A172 (cell line): ENCODE data around the gene SYCP2L. TPM values are rescaled to one million over a fixed set of nuclear protein-coding genes. Genes with fewer than 3 reads are reported as not detected.
A peak's percentile ranks its signal among the peaks of the same experiment; 100 is the strongest.

Source experiments
- DNase-seq: peaks from one replicate; pipeline ENCODE4 v3.0.0-alpha.2; 2015; ENCODE audit warnings: low spot score
- total RNA-seq: library from RNA; depleted of rRNA; stranded (reverse); fragments of >200 nt; shearing (Covaris generic); gene quantifications from 2 replicates; pipeline ENCODE4 v1.2.3, GENCODE V29; 2014; rRNA removed

SYCP2L gene
- total RNA-seq, 1 experiment from 2014 or later, result 0.07 TPM

DNA sequence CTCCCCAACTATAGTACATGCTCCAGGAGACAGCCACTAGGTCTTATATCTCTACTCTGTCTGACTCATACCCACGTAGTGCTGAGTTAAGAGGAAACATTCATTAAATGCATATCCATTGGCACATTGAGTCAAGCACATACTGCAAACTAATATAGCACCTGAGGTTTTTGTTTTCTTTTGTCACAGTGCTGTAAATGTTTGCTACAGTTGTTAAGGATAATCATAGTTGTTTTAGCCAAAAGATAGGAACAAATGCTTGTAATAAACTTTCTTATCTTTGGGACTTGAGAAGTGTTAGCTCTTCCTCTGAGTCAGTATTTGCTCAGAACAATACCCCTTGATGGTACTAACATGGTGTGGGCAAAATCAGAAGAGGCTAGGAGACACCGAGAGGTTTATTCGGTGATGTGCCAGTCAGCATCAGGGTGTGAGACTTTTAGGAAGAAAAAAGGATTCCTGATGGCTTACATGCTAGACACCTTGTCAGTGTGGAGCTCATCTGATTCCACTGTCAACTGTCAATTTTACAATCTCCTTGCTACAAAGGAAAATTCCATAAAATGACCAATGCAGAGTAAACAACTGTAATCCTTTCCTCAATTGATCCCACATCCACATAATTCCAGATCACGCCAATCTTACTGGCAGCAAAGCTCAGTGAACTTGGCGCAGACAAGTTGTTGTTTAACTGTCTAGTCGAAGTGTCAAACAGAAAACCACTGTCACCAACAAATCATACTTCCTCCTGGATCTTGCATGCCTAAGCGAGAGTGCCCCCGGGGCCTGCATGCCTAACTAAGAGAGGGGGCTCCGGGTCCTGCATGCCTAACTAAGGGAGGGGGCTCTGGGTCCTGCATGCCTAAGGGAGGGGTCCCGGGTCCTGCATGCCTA lies 121.1 kb downstream of the SYCP2L start:
- DNase-seq, result peak; percentile 76

- DNase-seq, result no peak
Measured at GRCh38 chr6:11008821-11009220, 122.0 kb downstream of the SYCP2L start.

DNA sequence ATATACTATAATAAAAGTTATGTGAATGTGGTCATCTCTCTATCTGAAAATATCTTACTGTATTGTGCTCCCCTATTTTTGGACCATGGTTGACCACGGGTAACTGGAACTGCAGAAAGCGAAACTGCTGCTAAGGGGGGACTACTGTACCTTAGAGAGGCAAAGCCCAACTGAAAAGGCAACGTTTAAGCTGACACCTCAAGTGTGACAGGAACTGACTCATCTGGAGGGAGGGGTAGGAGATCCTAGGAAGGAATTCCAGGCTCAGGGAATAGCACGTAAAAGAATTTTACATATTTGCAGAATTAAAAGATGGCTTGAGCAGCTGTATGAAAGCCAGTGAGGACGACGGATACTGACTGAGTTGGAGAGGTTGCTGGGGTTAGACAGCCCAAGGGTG lies 122.5 kb downstream of the SYCP2L start:
- DNase-seq, result peak; percentile 82

- DNase-seq, result peak; percentile 36
Measured at GRCh38 chr6:11011787-11012234, 125.0 kb downstream of the SYCP2L start.

DNA sequence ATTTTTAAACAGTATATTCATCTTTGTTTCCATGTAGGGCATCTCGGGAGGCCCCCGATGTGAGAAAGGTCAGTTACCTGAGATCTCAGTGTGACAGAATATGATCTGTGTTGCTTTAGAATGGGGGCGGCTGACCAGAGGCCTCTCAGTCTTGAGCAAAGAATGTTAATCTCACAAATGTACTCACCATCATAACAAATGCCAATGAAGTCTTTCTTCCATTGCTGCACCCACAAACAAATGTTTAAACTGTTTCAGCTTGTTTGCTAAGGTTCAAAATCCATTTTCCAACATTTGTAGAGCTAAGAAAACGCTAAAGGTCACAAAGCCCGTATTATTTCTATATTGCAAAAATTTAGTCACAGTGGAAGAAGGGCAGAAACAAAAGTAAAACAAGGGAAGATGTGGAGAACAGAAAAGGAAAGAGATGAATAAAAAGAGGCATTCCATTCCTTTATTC lies 125.5 kb downstream of the SYCP2L start:
- DNase-seq, result no peak

- DNase-seq, result no peak
Measured at GRCh38 chr6:11012976-11013720, 126.3 kb downstream of the SYCP2L start.

DNA sequence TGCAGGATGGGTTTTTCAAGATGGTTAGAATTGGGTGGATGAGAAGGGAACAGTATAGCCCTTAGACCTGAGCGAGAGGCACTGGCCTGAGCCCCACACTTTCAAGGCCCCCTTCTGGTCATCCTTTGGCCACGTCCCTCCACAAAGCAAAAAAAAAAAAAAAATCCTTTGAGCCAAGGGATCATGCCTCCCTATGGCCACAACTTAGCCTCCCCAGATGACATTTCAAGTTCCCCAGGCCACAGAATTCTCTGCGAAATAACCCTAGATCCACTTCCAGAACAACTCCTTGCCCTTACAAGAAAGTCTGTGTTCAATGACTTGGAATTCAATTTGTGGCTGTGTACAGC lies 126.8 kb downstream of the SYCP2L start:
- DNase-seq, result no peak

DNA sequence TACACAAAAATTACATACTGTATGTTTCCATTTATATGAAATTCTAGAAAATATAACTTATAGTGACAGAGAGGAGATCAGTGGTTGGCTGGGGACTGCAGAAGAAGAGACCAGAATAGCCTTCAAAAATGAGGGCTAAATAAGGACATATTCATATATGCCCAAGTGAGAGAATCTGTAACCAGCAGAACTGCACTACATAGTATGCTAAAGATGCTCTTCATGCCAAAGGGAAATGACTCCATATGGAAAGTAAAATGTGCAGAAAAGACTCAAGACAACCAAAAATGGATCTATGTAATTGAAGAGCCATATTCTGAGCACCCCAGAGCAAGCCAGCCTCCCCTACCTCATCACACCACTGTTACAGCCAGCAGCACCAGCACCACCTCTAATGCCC lies 128.2 kb downstream of the SYCP2L start:
- no peak for DNase-seq

GRCh38 chr6:11016452-11016851 lies 129.6 kb downstream of the SYCP2L start:
- DNase-seq, result no peak

- DNase-seq, result no peak
Measured at GRCh38 chr6:11017090-11017489, 130.2 kb downstream of the SYCP2L start.

DNA sequence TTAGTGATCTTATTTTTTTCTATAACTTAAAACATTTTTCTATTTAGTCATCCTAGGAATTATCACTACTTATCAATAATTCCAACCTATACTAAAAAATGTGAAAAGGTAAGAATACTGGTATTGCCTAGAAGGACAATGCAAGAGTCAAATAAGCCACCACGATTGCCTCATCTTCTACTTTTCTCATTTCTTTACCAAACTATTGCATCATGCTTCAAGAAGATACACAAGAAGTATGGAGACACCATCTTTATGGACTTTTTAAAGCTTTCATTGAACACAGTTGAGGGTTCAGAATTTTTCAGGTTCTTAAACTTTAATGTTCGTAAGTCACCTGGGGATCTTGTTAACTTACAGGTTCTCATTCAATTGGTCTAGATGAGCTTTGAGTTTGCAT lies 131.4 kb downstream of the SYCP2L start:
- no peak for DNase-seq

GRCh38 chr6:11021003-11021402 lies 134.2 kb downstream of the SYCP2L start:
- no peak for DNase-seq

GRCh38 chr6:11021714-11022113 lies 134.9 kb downstream of the SYCP2L start:
- DNase-seq, result no peak

DNA sequence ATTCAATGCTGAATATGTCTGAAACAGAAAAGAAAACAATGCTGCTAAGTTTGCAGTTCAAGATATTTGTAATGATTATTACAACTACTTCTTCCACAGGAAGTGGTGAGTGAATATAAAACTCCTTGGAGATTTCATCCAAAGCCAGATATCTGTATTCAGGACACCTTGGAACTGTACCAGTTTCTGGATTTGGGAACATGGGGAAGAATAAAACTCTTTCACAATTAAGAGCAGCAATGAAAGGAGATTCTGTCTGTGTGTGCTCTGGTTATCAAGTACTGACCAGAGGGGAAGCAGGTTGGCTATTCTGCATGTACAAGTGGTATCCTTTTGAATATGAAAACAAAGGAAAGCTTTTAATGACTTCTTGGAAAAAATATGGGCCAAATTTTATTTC lies 136.2 kb downstream of the SYCP2L start:
- DNase-seq, result no peak

Other genes with a start within 250 kb of the SYCP2L start
- 15.2 and 16.5 TPM in 2 replicates for gene C6orf52, start 192.4 kb upstream of the SYCP2L start, total RNA-seq
- 34.7 and 45.3 TPM in 2 replicates for gene PAK1IP1, start 192.1 kb upstream of the SYCP2L start, total RNA-seq
- gene TMEM14C, start 164.0 kb upstream of the SYCP2L start, total RNA-seq, result 312 and 395 TPM in 2 replicates
- gene TMEM14B, start 139.2 kb upstream of the SYCP2L start, total RNA-seq, result 240 and 245 TPM in 2 replicates
- 0.02 TPM in 1 of 2 replicates, not detected in the other for gene MAK, start 48.5 kb upstream of the SYCP2L start, total RNA-seq
- not detected in 2 replicates for gene GCM2, start 5.0 kb upstream of the SYCP2L start, total RNA-seq
- gene ELOVL2, start 157.3 kb downstream of the SYCP2L start, total RNA-seq, result 9.4 and 10.5 TPM in 2 replicates
- gene SMIM13, start 206.8 kb downstream of the SYCP2L start, total RNA-seq, result 12.3 and 12.9 TPM in 2 replicates
- not detected in 2 replicates for gene ERVFRD-1, start 224.7 kb downstream of the SYCP2L start, total RNA-seq